ENCODE measurements around the gene ATP5ME.

Gene ATP5ME

GRCh38 chr4:632926-633325, 41.1 kb downstream of the ATP5ME start:
- peaks cover 7% of the 10 kb centered on the region for H3K9me3 ChIP-seq (ENCODE audit: severe bottlenecking)
- H3K27ac ChIP-seq = no peak overlapping the region
- no peak for TF ChIP-seq CTCF (IDR thresholded peaks at IDR 0.05; ENCODE audit: low read depth, low read length)
- H3K4me3 ChIP-seq (ENCODE audit: low read depth, low read length) = no peak overlapping the region
- no peak for DNase-seq
- H3K27me3 ChIP-seq (ENCODE audit: insufficient read depth, low read depth, severe bottlenecking) = no peaks in the 10 kb centered on the region
- peaks cover 44% of the 10 kb centered on the region for H3K36me3 ChIP-seq

GRCh38 chr4:632196-632790, 41.8 kb downstream of the ATP5ME start:
- Histone ChIP-seq H3K36me3 (peaks cover 39% of the 10 kb centered on the region), H3K27ac (no peak overlapping the region), H3K4me3 (ENCODE audit: low read depth, low read length) (no peak overlapping the region), H3K9me3 (ENCODE audit: severe bottlenecking) (peaks cover 7% of the 10 kb centered on the region), H3K27me3 (ENCODE audit: insufficient read depth, low read depth, severe bottlenecking) (no peaks in the 10 kb centered on the region)
- no peak for DNase-seq
- TF ChIP-seq CTCF (IDR thresholded peaks at IDR 0.05; ENCODE audit: low read depth, low read length) = no peak

GRCh38 chr4:630656-631055, 43.4 kb downstream of the ATP5ME start:
- no peak overlapping the region for H3K4me3 ChIP-seq (ENCODE audit: low read depth, low read length)
- no peaks in the 10 kb centered on the region for H3K27me3 ChIP-seq (ENCODE audit: insufficient read depth, low read depth, severe bottlenecking)
- H3K27ac ChIP-seq = peak overlapping the region; percentile 24; the same call in 1 of the 2 replicates
- no peak for TF ChIP-seq CTCF (IDR thresholded peaks at IDR 0.05; ENCODE audit: low read depth, low read length)
- peaks cover 7% of the 10 kb centered on the region for H3K9me3 ChIP-seq (ENCODE audit: severe bottlenecking)
- no peak for DNase-seq
- H3K36me3 ChIP-seq = peaks cover 28% of the 10 kb centered on the region

GRCh38 chr4:629915-630641, 44.0 kb downstream of the ATP5ME start:
- Histone ChIP-seq H3K27ac (peak overlapping the region; percentile 89), H3K36me3 (peaks cover 28% of the 10 kb centered on the region), H3K27me3 (ENCODE audit: insufficient read depth, low read depth, severe bottlenecking) (no peaks in the 10 kb centered on the region), H3K4me3 (ENCODE audit: low read depth, low read length) (no peak overlapping the region), H3K9me3 (ENCODE audit: severe bottlenecking) (peaks cover 7% of the 10 kb centered on the region)
- TF ChIP-seq CTCF (IDR thresholded peaks at IDR 0.05; ENCODE audit: low read depth, low read length) = no peak
- DNase-seq = no peak

GRCh38 chr4:629636-629914, 44.5 kb downstream of the ATP5ME start:
- Histone ChIP-seq H3K9me3 (ENCODE audit: severe bottlenecking) (peaks cover 7% of the 10 kb centered on the region), H3K27ac (peak overlapping the region; percentile 89), H3K27me3 (ENCODE audit: insufficient read depth, low read depth, severe bottlenecking) (no peaks in the 10 kb centered on the region), H3K4me3 (ENCODE audit: low read depth, low read length) (no peak overlapping the region), H3K36me3 (peaks cover 28% of the 10 kb centered on the region)
- TF ChIP-seq CTCF (IDR thresholded peaks at IDR 0.05; ENCODE audit: low read depth, low read length) = no peak
- DNase-seq = no peak
